Measurements from ENCODE around the gene TNXB. TPM values are rescaled to one million over a fixed set of nuclear protein-coding genes. Genes with fewer than 3 reads are reported as not detected.
"Not testable (repeated sequence)": the region's sequence is repeated elsewhere in the genome, so short reads cannot be mapped to it uniquely, and the experiment has no call there.

Gene TNXB
- total RNA-seq, 1 donor from 2014 or later = 130 TPM

GRCh38 chr6:32068315-32068714 lies 40.8 kb downstream of the TNXB start:
- H3K4me1 ChIP-seq (ENCODE audit: control insufficient read depth in 3 of 3, insufficient read depth in 3 of 3, low read length in 3 of 3); H3K9me3 ChIP-seq (ENCODE audit: control insufficient read depth in 3 of 3, low read length in 3 of 3); H3K27me3 ChIP-seq (ENCODE audit: control insufficient read depth in 3 of 3, insufficient read depth in 3 of 3, low read length in 3 of 3); H3K27ac ChIP-seq (ENCODE audit: low read depth, low read length); H3K9ac ChIP-seq (ENCODE audit: low read depth in 1 of 3, low read length in 3 of 3); H3K4me3 ChIP-seq (ENCODE audit: low read length in 3 of 3): not testable (repeated sequence)
- H3K36me3 ChIP-seq (ENCODE audit: control insufficient read depth in 3 of 3, insufficient read depth in 3 of 3, low read length in 3 of 3) = peaks cover 0 to 34% (median 12%) of the 10 kb centered on the region in 3 donors

DNA sequence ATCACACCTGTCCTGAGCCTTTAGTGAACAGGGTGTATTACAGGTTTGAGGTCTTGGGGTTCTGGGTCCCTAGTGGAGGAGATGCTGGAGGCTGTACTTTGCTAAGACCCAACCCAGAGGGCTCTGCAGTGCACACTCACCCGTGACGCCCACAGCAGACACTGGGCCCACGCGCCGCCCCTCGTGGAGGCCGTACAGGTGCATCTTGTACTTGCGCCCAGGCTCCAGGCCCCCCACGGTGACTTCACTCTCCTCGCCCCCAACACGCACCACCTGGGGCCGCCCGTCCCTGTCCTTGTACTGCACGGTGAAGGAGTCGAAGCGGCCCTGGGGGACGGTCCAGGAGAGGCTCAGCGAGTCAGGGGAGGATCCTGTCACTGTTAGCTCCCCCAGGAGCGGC lies 41.6 kb downstream of the TNXB start:
- H3K9ac ChIP-seq (ENCODE audit: low read depth in 1 of 3, low read length in 3 of 3); H3K27ac ChIP-seq (ENCODE audit: low read depth, low read length); H3K4me3 ChIP-seq (ENCODE audit: low read length in 3 of 3); H3K27me3 ChIP-seq (ENCODE audit: control insufficient read depth in 3 of 3, insufficient read depth in 3 of 3, low read length in 3 of 3); H3K9me3 ChIP-seq (ENCODE audit: control insufficient read depth in 3 of 3, low read length in 3 of 3); H3K4me1 ChIP-seq (ENCODE audit: control insufficient read depth in 3 of 3, insufficient read depth in 3 of 3, low read length in 3 of 3): not testable (repeated sequence)
- H3K36me3 ChIP-seq (ENCODE audit: control insufficient read depth in 3 of 3, insufficient read depth in 3 of 3, low read length in 3 of 3) = peaks cover 0 to 36% (median 12%) of the 10 kb centered on the region in 3 donors

GRCh38 chr6:32064706-32065105 lies 44.4 kb downstream of the TNXB start:
- Histone ChIP-seq H3K27ac (ENCODE audit: low read depth, low read length) (no peak overlapping the region), H3K36me3 (ENCODE audit: control insufficient read depth in 3 of 3, insufficient read depth in 3 of 3, low read length in 3 of 3) (peaks cover 0 to 34% (median 11%) of the 10 kb centered on the region in 3 donors), H3K4me3 (ENCODE audit: low read length in 3 of 3) (no peak overlapping the region), H3K4me1 (ENCODE audit: control insufficient read depth in 3 of 3, insufficient read depth in 3 of 3, low read length in 3 of 3) (no peaks in the 10 kb centered on the region), H3K9me3 (ENCODE audit: control insufficient read depth in 3 of 3, low read length in 3 of 3) (no peaks in the 10 kb centered on the region), H3K27me3 (ENCODE audit: control insufficient read depth in 3 of 3, insufficient read depth in 3 of 3, low read length in 3 of 3) (no peaks in the 10 kb centered on the region), H3K9ac (ENCODE audit: low read depth in 1 of 3, low read length in 3 of 3) (no peak overlapping the region)

DNA sequence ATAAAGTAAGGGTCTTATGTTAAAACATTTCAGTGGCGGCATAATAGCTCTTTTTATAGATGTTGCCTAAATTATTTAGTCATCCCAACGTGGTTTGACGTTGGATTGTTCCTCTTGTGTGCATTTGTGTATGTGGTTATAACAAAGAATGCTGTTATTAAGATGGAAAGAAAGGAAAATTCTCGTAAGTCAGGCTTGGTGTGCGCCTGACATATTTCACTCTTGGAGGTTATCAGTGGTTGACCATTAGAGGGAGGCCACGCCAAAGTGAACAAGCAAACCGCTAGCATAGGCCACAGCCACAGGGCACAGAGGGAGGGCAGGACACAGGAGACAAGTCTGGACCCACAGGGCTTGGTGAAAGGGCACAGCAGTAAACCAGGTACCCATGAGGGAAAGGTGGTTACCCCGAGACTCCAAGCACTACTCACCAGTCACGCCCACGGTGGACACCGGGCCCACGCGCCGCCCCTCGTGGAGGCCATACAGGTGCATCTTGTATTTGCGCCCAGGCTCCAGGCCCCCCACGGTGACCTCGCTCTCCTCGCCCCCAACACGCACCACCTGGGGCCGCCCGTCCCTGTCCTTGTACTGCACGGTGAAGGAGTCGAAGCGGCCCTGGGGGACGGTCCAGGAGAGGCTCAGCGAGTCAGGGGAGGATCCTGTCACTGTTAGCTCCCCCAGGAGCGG lies 48.0 kb downstream of the TNXB start:
- Histone ChIP-seq H3K27ac (ENCODE audit: low read depth, low read length) (no peak overlapping the region), H3K9me3 (ENCODE audit: control insufficient read depth in 3 of 3, low read length in 3 of 3) (no peaks in the 10 kb centered on the region), H3K9ac (ENCODE audit: low read depth in 1 of 3, low read length in 3 of 3) (no peak overlapping the region), H3K36me3 (ENCODE audit: control insufficient read depth in 3 of 3, insufficient read depth in 3 of 3, low read length in 3 of 3) (peaks cover 0 to 23% (median 7%) of the 10 kb centered on the region in 3 donors), H3K4me1 (ENCODE audit: control insufficient read depth in 3 of 3, insufficient read depth in 3 of 3, low read length in 3 of 3) (no peaks in the 10 kb centered on the region), H3K4me3 (ENCODE audit: low read length in 3 of 3) (no peak overlapping the region), H3K27me3 (ENCODE audit: control insufficient read depth in 3 of 3, insufficient read depth in 3 of 3, low read length in 3 of 3) (no peaks in the 10 kb centered on the region)

DNA sequence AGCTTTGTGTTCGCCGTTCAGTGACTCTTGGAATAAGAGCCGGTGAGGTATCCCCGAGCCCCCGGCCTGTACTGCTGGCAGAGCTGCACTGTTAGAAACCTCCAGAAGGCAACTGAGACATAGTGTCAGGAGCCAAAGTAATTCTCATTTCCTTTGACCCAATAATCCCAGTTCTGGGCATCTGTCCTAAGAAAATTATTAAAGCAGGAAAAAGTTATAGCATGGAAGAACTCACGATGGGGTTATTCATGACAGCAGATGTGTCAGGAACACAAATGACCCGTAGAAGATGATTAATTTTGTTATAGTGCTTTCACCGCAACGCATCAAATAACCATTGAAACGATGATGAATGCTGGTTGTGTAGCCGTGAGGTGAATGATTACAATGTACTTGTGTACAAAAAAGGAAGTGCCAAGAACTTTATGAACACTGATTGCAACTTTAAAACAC lies 50.6 kb downstream of the TNXB start:
- no peaks in the 10 kb centered on the region for H3K27me3 ChIP-seq (ENCODE audit: control insufficient read depth in 3 of 3, insufficient read depth in 3 of 3, low read length in 3 of 3)
- H3K27ac ChIP-seq (ENCODE audit: low read depth, low read length) = no peak overlapping the region
- no peaks in the 10 kb centered on the region for H3K4me1 ChIP-seq (ENCODE audit: control insufficient read depth in 3 of 3, insufficient read depth in 3 of 3, low read length in 3 of 3)
- no peak overlapping the region for H3K9ac ChIP-seq (ENCODE audit: low read depth in 1 of 3, low read length in 3 of 3)
- no peak overlapping the region for H3K4me3 ChIP-seq (ENCODE audit: low read length in 3 of 3)
- H3K36me3 ChIP-seq (ENCODE audit: control insufficient read depth in 3 of 3, insufficient read depth in 3 of 3, low read length in 3 of 3) = peaks cover 6 to 15% (median 7%) of the 10 kb centered on the region in 3 donors
- H3K9me3 ChIP-seq (ENCODE audit: control insufficient read depth in 3 of 3, low read length in 3 of 3) = no peaks in the 10 kb centered on the region

DNA sequence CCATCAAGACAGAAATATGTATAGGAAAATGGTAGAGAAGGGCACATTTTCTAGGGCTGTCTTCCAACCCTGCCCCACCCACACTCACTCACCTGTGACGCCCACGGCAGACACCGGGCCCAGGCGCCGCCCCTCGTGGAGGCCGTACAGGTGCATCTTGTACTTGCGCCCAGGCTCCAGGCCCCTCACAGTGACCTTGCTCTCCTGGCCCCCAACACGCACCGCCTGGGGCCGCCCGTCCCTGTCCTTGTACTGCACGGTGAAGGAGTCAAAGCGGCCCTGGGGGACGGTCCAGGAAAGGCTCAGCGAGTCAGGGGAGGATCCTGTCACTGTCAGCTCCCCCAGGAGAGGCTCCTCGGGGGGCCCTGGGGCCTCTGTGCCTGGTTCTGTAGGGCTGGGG lies 51.2 kb downstream of the TNXB start:
- H3K27me3 ChIP-seq (ENCODE audit: control insufficient read depth in 3 of 3, insufficient read depth in 3 of 3, low read length in 3 of 3) = no peaks in the 10 kb centered on the region
- H3K36me3 ChIP-seq (ENCODE audit: control insufficient read depth in 3 of 3, insufficient read depth in 3 of 3, low read length in 3 of 3) = peaks cover 6 to 13% (median 7%) of the 10 kb centered on the region in 3 donors
- no peaks in the 10 kb centered on the region for H3K4me1 ChIP-seq (ENCODE audit: control insufficient read depth in 3 of 3, insufficient read depth in 3 of 3, low read length in 3 of 3)
- no peak overlapping the region for H3K9ac ChIP-seq (ENCODE audit: low read depth in 1 of 3, low read length in 3 of 3)
- H3K4me3 ChIP-seq (ENCODE audit: low read length in 3 of 3) = no peak overlapping the region
- H3K27ac ChIP-seq (ENCODE audit: low read depth, low read length) = no peak overlapping the region
- H3K9me3 ChIP-seq (ENCODE audit: control insufficient read depth in 3 of 3, low read length in 3 of 3) = no peaks in the 10 kb centered on the region

DNA sequence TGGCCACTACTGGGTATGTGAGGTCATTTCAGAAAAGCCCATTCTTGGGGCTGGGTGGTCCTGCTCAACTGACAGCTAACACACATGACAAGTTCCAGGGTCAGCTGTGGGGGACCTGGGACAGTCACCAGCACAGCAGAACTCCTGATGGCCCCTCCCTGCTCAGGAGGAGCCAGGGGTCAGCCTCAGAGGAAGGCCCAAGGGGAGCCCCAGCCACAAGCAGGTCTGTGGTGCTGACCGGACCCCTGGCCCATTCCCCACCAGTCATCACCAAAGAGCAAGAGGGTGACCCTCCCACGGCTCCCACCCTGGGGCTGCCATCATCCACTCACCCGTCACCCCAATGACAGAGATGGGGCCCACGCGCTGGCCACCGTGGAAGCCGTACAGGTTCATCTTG lies 52.9 kb downstream of the TNXB start:
- no peak overlapping the region for H3K9ac ChIP-seq (ENCODE audit: low read depth in 1 of 3, low read length in 3 of 3)
- H3K4me3 ChIP-seq (ENCODE audit: low read length in 3 of 3) = no peak overlapping the region
- peaks cover 2 to 13% (median 6%) of the 10 kb centered on the region in 3 donors for H3K36me3 ChIP-seq (ENCODE audit: control insufficient read depth in 3 of 3, insufficient read depth in 3 of 3, low read length in 3 of 3)
- no peak overlapping the region for H3K27ac ChIP-seq (ENCODE audit: low read depth, low read length)
- H3K27me3 ChIP-seq (ENCODE audit: control insufficient read depth in 3 of 3, insufficient read depth in 3 of 3, low read length in 3 of 3) = no peaks in the 10 kb centered on the region
- H3K9me3 ChIP-seq (ENCODE audit: control insufficient read depth in 3 of 3, low read length in 3 of 3) = no peaks in the 10 kb centered on the region
- H3K4me1 ChIP-seq (ENCODE audit: control insufficient read depth in 3 of 3, insufficient read depth in 3 of 3, low read length in 3 of 3) = no peaks in the 10 kb centered on the region

- H3K27me3 ChIP-seq (ENCODE audit: control insufficient read depth in 3 of 3, insufficient read depth in 3 of 3, low read length in 3 of 3); H3K27ac ChIP-seq (ENCODE audit: low read depth, low read length); H3K9ac ChIP-seq (ENCODE audit: low read depth in 1 of 3, low read length in 3 of 3); H3K9me3 ChIP-seq (ENCODE audit: control insufficient read depth in 3 of 3, low read length in 3 of 3); H3K4me1 ChIP-seq (ENCODE audit: control insufficient read depth in 3 of 3, insufficient read depth in 3 of 3, low read length in 3 of 3); H3K4me3 ChIP-seq (ENCODE audit: low read length in 3 of 3): not testable (repeated sequence)
- H3K36me3 ChIP-seq (ENCODE audit: control insufficient read depth in 3 of 3, insufficient read depth in 3 of 3, low read length in 3 of 3) = peaks cover 2 to 13% (median 6%) of the 10 kb centered on the region in 3 donors
Observed at GRCh38 chr6:32055756-32056155, 53.4 kb downstream of the TNXB start.

DNA sequence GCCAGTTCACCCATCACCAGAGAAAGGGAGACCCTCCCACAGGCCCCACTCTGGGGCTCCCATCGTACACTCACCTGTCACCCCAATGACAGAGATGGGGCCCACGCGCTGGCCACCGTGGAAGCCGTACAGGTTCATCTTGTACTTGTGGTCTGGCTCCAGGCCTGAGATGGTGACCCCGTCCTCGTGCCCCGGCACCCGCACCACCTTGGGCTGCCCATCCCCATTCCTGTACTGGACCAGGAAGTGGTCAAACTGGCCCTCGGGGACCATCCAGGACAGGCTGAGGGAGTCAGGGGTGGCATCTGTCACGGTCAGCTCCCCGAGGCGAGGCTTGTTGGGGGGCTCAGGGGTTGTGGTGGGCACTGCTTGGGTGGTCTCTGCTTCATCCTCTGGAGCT lies 55.8 kb downstream of the TNXB start:
- peaks cover 2 to 15% (median 6%) of the 10 kb centered on the region in 3 donors for H3K36me3 ChIP-seq (ENCODE audit: control insufficient read depth in 3 of 3, insufficient read depth in 3 of 3, low read length in 3 of 3)
- not testable (repeated sequence) for H3K27ac ChIP-seq (ENCODE audit: low read depth, low read length); H3K4me1 ChIP-seq (ENCODE audit: control insufficient read depth in 3 of 3, insufficient read depth in 3 of 3, low read length in 3 of 3); H3K4me3 ChIP-seq (ENCODE audit: low read length in 3 of 3); H3K9ac ChIP-seq (ENCODE audit: low read depth in 1 of 3, low read length in 3 of 3); H3K27me3 ChIP-seq (ENCODE audit: control insufficient read depth in 3 of 3, insufficient read depth in 3 of 3, low read length in 3 of 3); H3K9me3 ChIP-seq (ENCODE audit: control insufficient read depth in 3 of 3, low read length in 3 of 3)

- peaks cover 0 to 12% (median 6%) of the 10 kb centered on the region in 3 donors for H3K36me3 ChIP-seq (ENCODE audit: control insufficient read depth in 3 of 3, insufficient read depth in 3 of 3, low read length in 3 of 3)
Observed at GRCh38 chr6:32052626-32053025, 56.5 kb downstream of the TNXB start.

More at GRCh38 chr6:32052626-32053025, 56.5 kb downstream of the TNXB start:
- H3K4me3 ChIP-seq (ENCODE audit: low read length in 3 of 3); H3K4me1 ChIP-seq (ENCODE audit: control insufficient read depth in 3 of 3, insufficient read depth in 3 of 3, low read length in 3 of 3); H3K27me3 ChIP-seq (ENCODE audit: control insufficient read depth in 3 of 3, insufficient read depth in 3 of 3, low read length in 3 of 3); H3K9me3 ChIP-seq (ENCODE audit: control insufficient read depth in 3 of 3, low read length in 3 of 3); H3K9ac ChIP-seq (ENCODE audit: low read depth in 1 of 3, low read length in 3 of 3); H3K27ac ChIP-seq (ENCODE audit: low read depth, low read length): not testable (repeated sequence)

Data from skeletal muscle tissue (tissue), 4 donors.